ENCODE data around the gene ELMO3.

The ELMO3 gene

DNA sequence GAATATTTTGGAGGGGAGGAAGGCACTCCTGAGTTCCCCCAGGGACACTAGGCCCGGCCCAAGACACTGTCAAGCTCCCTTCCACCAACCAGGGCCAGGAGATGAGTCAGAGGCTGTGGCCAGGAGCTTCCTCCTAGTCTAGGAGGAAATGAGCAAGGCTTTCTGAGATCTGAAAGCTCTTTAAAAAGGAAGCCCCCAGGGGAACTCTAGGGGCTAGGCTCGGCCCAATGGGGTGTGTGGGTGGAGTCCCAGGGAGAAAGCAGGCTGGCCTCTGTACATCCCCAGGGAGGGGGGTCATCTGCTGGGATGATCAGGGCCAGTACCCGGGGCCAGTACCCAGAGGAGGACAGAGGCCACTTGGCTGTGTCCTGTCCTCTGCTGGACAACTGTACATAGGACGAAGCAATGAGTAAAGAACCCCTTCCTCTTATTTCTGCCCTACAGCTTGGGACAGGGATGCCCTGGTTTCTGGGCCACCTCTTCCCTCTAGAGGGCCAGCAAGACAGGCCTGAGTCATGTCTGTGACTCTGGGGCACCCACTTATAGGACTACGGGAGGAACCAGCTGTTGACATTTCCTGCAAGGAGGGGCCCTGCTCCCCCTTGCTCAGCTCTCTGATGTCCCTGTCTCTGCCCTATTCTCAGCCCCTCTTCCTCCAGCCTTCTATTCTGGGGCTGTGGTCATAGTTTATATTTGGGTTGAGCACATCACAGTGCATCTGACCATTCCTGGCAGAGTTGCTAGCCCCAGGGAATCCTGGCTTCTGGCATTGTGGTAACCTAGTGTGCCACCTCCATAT, 45.7 kb downstream of the ELMO3 start:
- DNase-seq, result peak; percentile 92

DNA sequence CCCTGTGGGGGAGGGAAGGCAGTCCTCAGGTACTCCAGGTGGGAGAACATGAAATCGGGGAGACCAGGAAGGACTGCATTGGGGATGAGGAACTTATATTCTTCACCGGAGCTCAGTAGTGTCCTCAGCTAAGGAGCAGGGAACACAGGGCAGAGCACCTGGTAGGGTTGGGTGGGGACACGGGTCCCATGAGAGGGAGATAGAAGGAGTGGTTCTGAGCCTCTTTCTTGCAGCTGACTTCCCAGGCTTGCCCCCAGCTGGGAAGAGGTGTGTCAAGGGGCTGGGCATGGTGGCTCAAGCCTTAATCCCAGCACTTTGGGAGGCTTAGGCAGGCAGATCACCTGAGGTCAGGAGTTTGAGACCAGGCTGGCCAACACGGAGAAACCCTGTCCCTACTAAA, 46.3 kb downstream of the ELMO3 start:
- no peak for DNase-seq

DNA sequence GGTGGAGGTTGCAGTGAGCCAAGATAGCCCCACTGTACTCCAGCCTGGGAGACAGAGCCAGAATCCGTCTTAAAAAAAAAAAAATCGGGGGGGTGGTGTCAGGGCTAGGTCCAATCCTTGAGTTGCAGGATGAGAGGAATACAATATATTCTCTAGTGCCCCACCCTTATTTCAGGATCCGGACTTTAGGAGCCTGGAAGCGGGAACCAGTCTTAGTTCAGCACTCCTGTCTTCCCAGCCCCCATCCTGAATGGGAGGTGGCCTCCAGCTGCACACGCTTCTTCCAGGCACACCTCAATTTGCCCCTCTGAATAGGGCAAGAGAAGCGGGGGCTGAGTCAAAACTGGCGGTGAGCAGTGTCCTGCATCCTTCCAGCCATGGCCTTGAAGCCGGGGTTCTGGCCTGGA, 46.7 kb downstream of the ELMO3 start:
- no peak for DNase-seq

DNA sequence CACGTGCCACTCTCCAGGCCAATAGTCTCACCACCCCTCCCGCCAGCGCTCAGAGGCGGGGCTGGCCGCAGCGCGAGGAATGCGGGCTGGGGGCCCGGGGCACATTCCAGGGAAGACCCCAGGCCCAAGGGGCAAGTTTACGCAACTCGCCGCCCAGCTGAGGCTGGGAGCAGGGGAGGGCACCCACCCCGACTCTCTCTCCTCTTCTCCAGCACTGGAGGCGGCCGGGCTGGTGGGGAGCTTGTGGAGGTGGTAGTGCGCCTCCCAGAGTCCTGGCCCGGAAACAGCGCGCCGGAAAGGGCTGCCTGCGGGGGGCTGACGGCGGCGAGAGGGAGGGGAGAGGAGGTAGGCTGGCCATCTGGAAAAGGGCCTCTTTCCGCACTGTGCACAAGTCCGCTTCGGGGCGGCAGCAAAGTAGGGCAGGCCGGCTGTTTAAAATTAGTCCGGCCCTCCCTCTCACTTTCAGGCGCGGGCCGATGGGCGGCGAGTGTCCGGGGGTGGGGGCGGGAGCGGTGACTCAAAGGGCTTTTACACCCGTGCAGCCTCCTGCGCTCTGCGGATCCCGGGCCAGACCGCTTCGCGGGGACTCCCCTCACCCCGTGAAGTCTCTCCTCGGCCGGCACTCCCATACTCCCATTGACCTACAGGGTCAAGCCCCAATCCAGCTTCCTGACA, 47.3 kb downstream of the ELMO3 start:
- peak; percentile 95 for DNase-seq

DNA sequence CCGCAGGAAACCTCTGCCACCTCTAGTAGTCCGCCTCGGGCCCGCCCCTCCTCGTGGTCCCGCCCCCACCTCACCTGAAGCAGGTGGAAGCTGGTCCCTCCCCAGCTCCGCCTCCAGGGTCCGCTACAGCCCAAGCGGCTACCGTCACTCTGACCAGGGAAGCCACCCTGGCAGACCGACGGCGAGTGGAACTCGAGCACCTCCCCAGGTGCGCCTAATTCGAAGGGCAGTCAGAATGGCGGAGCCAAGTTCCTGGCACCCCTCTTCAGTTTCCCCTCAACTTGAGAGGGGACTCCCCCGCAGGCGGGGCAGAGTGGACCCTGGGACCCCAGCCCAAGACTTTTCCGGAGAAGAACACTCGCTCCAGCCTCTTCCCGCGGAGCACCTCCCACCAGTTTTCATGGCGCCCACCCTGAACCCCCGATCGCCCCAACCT, 47.8 kb downstream of the ELMO3 start:
- peak; percentile 95 for DNase-seq

DNA sequence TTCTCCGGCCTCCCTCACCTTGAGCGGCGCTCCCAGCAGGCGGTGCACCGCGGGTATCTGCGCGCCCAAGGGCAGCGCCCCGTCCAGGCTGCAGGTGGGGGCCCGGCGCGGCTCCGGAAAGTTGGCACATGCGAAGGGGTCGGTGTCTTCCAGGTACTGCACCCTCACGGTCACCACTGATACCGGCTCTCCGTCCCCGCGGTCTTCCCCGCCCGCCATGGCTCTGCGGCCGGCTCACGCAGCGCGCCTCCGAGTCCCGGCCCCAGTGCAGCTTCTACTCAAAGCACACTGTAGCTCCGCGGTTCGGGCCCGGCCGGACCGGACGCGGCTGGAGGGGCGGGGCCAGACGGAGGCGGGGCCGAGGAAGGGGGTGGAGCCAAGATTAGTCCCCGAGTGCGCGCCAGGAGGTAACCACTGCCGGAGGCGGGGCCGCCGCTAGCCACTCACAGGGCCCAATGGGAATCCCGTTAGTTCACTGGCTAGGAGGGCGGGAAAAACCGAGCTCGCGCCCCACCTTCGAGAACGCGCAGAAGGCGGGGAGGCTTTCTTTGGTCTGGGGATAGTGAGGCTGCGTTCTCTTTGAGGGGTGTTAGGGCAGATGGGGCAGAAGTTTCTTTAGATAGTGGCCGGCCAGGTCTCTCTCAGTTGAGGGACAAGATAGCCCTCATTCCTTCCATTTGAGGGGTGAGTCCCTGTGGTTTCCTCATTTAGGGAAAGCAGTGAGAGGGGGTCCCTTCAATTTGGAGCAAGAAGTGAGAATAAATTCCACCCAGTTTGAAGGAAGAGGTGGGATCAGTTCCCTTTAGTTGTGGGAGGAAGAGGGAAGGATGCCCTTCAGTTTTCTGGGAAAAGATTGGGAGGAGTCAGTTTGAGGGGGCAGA, 48.5 kb downstream of the ELMO3 start, which contains the start of gene FHOD1:
Gene FHOD1 (minus strand): TSS at position 290 of the 881 bp plus-strand sequence. CDS start 71 bp downstream, at position 219.
- peak; percentile 98 for DNase-seq

DNA sequence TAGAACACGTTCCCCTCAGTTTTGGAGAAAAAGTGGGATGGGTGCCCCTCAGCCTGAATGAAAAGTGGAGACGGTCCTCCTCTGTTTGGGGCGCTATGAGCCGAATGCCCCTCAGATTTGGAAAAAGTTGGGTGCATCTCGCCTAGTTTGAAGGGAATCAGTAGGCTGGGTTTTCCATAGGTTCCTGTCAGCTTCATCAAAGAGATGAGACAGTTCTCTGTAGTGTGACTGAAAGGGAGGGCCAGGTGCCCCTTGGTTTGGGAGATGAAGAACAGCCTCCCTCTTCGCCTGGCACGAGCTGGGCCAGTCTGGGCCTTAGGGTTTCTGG, 49.1 kb downstream of the ELMO3 start:
- DNase-seq, result no peak

DNA sequence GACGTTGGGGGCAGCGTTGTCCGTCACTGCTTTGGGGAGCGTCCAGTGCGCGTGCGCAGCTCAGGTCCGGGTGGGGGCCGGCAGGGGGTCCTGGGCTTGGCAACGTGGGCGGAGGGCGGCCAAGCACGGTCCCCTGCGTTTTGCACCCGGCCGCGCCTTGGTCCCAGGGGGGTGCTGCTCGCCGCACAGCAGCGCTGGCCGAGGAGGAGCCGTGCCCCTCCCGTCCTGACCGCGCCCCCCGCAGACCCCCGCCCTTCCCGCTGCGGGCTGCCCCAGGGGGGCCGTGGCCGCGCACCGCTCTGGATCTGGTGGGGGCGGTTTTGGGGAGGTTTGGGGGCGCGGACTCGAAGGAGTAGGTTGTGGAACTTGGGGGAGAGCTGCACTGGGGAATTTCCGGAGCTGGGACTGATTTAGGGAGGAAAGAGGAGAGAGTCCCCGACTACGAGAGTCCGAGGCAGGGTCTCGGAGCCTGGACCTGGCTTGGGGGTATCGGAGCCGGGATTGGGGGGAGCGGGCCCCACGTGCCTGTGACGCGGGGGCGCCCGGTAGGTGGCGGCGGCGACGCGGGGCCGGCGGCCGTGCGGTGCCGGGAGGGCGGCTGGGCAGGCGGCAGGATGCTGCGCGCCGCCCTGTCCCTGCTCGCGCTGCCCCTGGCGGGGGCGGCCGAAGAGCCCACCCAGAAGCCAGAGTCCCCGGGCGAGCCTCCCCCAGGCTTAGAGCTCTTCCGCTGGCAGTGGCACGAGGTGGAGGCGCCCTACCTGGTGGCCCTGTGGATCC, 49.7 kb downstream of the ELMO3 start, which contains the start of gene SLC9A5:
Gene SLC9A5 (plus strand): TSS at position 579 of the 777 bp plus-strand sequence. CDS start 36 bp downstream, at position 615.
- no peak for DNase-seq

DNA sequence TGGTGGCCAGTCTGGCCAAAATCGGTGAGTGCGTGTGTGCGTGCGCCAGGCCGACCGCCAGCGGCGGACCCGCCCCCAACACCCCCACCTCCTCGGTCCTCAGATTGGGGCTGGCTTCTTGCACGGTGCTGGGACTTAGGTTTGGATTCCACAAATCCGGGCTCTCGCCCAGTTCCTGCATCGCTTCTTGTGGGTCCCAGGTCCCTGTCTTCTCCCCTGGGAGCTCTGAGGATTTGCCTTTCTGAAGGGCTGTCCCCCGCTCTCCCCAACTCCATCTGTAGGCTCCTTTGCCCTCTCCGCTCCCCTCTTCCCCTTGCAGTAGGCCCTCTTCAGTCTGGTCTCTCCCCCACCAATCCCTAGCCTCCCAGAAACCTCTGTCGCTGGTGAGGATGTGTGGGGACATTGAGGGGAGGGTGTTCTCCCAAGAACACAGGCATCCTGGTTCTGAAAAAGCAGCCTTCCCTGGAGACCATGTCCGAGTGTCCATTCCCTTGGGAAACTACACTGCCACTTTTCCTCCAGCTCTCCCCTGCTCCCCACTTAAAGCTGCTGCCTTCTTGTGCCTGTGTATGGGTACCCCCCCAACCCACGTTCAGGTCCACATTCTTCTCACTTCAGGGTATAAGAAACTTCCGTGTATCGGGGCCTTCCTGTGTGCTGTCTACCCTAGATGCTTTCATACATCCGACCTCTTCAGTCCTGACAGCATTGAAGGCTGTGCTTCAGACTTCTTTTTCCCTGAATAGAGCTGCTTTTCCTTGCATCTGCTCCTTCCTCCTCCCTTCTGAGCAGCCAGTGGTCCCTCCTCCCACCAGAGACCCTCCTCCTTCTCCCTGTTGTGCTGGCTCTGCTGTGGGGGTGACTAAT, 50.5 kb downstream of the ELMO3 start:
- DNase-seq, result no peak

DNA sequence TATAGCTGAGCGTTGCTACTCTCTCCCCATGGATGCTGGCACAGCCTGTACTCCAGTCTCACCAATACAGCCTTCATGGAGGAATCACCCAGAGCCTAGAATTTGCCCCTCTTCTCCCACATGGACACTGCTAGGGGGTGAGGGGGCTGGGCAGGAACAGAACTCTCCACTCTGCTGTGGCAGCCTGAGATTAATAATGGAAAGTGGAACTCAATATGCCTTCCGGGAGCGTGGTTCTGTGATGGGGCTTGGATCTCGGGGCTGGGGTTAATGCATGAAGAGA, 51.1 kb downstream of the ELMO3 start:
- DNase-seq, result no peak

DNA sequence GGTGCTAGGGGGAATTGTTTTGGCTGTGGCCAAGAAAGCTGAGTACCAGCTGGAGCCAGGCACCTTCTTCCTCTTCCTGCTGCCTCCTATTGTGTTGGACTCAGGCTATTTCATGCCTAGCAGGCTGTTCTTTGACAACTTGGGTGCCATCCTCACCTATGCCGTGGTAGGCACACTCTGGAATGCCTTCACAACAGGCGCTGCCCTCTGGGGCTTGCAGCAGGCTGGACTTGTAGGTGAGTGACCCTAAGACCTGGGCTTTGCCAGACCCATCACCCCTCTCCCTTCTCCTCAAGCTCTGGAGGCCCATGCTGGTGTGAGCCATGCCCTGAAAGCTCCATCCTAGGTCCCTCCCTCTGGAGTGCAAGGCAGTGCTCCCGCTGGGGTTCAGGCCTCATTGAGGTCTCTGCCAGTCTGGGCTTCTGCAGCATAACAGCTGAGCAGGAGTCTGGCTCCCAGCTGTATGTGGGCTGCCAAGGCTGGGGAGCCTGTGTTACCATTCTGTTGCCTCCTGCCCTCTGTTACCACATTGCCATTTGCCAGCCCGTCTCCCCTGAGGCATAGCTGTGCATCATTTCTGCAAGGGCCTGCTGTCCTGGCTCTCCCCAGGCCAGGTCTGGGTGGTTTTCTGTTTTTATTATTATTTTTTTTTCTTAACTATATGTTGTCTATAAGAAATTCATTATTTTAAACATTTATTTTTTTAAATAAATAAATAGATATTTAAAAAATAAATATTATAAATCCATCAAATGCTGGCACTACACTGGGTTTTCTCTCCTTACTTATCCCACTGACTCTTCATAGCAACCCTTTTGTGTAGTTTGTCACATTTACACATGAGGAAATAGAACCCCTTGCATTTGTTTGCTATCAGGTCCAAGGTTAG, 53.9 kb downstream of the ELMO3 start:
- DNase-seq, result no peak

All from islet precursor cell (in vitro differentiated cells).